ENCODE data around the gene C17orf75. TPM values are rescaled to one million over a fixed set of nuclear protein-coding genes. Genes with fewer than 3 reads are reported as not detected.

The C17orf75 gene
- total and polyA plus RNA-seq, 2 experiments from 2014 or later = 11.1 to 14.7 TPM

DNA sequence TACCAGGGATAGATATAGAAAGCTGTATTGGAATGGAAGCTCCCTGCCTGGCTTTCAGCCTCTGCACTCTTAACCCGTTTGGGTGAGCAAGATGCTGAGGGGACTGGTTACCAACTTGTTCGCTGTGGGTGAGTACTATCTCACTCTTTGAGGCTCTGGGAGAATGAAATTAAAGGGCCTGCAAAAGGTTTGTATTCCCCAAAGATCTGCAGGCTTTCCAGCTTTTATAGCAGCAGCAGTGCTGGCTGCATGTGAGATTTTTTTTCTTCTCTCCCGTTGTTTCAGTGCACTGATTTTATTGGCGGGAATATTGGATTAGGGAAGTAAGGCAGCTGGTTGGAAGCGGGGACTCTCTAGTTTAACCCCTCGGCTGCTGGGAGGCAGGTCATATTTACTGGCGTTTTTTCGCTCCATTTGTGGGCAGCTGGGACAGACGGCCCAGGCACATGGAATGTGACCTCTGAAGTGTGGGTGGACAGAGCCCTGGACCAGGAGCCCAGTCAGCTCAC lies 30.9 kb downstream of the C17orf75 start:
- H4K20me1 ChIP-seq (ENCODE audit: insufficient read depth) = no peaks in the 10 kb centered on the region; the same call in 1 of the 2 replicates
- H3K9ac ChIP-seq = no peak overlapping the region
- peak overlapping the region; percentile 25 for H3K4me2 ChIP-seq (ENCODE audit: unreplicated experiment)
- H3K4me1 ChIP-seq (ENCODE audit: insufficient read depth) = no peaks in the 10 kb centered on the region
- H3K9me3 ChIP-seq (ENCODE audit: low read depth) = no peaks in the 10 kb centered on the region
- H3F3A ChIP-seq (ENCODE audit: insufficient read depth) = no peaks in the 10 kb centered on the region
- DNase-seq = peak; percentile 45
- H3K79me2 ChIP-seq (ENCODE audit: insufficient read depth) = no peaks in the 10 kb centered on the region
- H3K27me3 ChIP-seq (replicated peaks; ENCODE audit: insufficient read depth) = no peaks in the 10 kb centered on the region
- peak overlapping the region; percentile 39 for H3K4me3 ChIP-seq
- 3 to 7% methylated on average over 9 of the region's 9 CpGs for WGBS, 2 experiments (ENCODE audit: low coverage in 1 of 2, low lambda C conversion rate in 2 of 2, missing lambda C conversion rate in 2 of 2)
- TF ChIP-seq EZH2 (IDR thresholded peaks at IDR 0.05; ENCODE audit: insufficient read depth, poor library complexity, severe bottlenecking) (no peak), EZH2phosphoT487 (IDR thresholded peaks at IDR 0.05; ENCODE audit: insufficient read depth, low read depth) (no peak)
- in situ Hi-C loops (cut with MboI) = no loop called here
- 0 out of 2 replicates have a peak overlapping the region, but pooled peaks have one; percentile 46 for H2AFZ ChIP-seq
- H3K9me2 ChIP-seq (ENCODE audit: insufficient read depth) = no peaks in the 10 kb centered on the region
- H3K36me3 ChIP-seq (ENCODE audit: low read depth) = no peaks in the 10 kb centered on the region
- H3K27ac ChIP-seq = no peak overlapping the region

DNA sequence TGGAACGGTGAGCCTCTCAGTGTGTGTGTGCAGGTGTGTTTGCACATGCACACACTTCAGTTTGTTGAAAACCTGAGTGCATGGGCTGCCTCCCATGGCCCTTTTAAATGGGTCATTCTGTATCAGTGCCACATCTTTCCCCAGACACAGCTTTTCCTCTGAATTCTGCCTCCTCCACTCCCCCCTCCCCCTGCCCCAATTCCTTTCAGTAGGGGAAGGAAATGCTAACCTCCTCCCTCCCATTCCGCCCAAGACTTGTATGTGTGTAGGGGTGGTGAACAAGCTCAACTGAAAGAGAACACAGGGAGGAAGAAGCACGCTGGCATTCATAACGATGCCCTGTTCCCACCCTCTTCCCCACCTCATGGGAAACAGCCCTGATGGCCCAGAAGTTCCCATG lies 34.3 kb downstream of the C17orf75 start:
- no peaks in the 10 kb centered on the region for H3F3A ChIP-seq (ENCODE audit: insufficient read depth)
- no peak overlapping the region for H2AFZ ChIP-seq
- no peak overlapping the region for H3K9ac ChIP-seq
- no peaks in the 10 kb centered on the region; the same call in 1 of the 2 replicates for H4K20me1 ChIP-seq (ENCODE audit: insufficient read depth)
- no peaks in the 10 kb centered on the region for H3K79me2 ChIP-seq (ENCODE audit: insufficient read depth)
- H3K4me2 ChIP-seq (ENCODE audit: unreplicated experiment) = no peak overlapping the region
- H3K27me3 ChIP-seq (replicated peaks; ENCODE audit: insufficient read depth) = no peaks in the 10 kb centered on the region
- in situ Hi-C loops (cut with MboI) = no loop called here
- no peak for TF ChIP-seq EZH2 (IDR thresholded peaks at IDR 0.05; ENCODE audit: insufficient read depth, poor library complexity, severe bottlenecking)
- TF ChIP-seq EZH2phosphoT487 (IDR thresholded peaks at IDR 0.05; ENCODE audit: insufficient read depth, low read depth) = no peak
- 71 to 77% methylated on average over 4 of the region's 4 CpGs for WGBS, 2 experiments (ENCODE audit: low coverage in 1 of 2, low lambda C conversion rate in 2 of 2, missing lambda C conversion rate in 2 of 2)
- H3K9me2 ChIP-seq (ENCODE audit: insufficient read depth) = no peaks in the 10 kb centered on the region
- H3K27ac ChIP-seq = no peak overlapping the region
- DNase-seq = no peak
- H3K4me3 ChIP-seq = no peak overlapping the region
- H3K36me3 ChIP-seq (ENCODE audit: low read depth) = no peaks in the 10 kb centered on the region
- H3K4me1 ChIP-seq (ENCODE audit: insufficient read depth) = no peaks in the 10 kb centered on the region
- H3K9me3 ChIP-seq (ENCODE audit: low read depth) = no peaks in the 10 kb centered on the region

DNA sequence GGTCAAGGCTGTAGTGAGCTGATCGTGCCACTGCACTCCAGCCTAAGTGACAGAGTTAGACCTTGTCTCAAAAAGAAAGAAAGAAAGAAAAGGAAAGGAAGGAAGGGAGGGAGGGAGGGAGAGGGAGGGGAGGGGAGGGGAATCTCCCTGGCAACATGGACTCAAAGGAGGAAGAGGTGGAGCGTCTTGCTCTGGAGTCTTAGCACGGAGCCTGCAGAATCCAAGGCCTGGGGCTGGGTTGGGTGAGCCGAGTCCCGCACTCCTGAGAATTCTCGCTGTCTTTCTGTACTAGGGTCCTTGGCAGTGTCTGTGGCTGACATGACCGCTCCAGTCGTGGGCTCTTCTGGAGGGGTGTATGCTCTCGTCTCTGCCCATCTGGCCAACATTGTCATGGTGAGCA lies 36.9 kb downstream of the C17orf75 start:
- no peaks in the 10 kb centered on the region for H3K4me1 ChIP-seq (ENCODE audit: insufficient read depth)
- no peaks in the 10 kb centered on the region; the same call in 1 of the 2 replicates for H4K20me1 ChIP-seq (ENCODE audit: insufficient read depth)
- no peaks in the 10 kb centered on the region for H3K36me3 ChIP-seq (ENCODE audit: low read depth)
- H3K9me2 ChIP-seq (ENCODE audit: insufficient read depth) = no peaks in the 10 kb centered on the region
- no peaks in the 10 kb centered on the region for H3K9me3 ChIP-seq (ENCODE audit: low read depth)
- no peak overlapping the region for H2AFZ ChIP-seq
- H3K79me2 ChIP-seq (ENCODE audit: insufficient read depth) = no peaks in the 10 kb centered on the region
- TF ChIP-seq EZH2phosphoT487 (IDR thresholded peaks at IDR 0.05; ENCODE audit: insufficient read depth, low read depth) (no peak), EZH2 (IDR thresholded peaks at IDR 0.05; ENCODE audit: insufficient read depth, poor library complexity, severe bottlenecking) (no peak)
- in situ Hi-C loops (cut with MboI) = no loop called here
- no peak for DNase-seq
- H3K4me2 ChIP-seq (ENCODE audit: unreplicated experiment) = no peak overlapping the region
- WGBS, 2 experiments (ENCODE audit: low coverage in 1 of 2, low lambda C conversion rate in 2 of 2, missing lambda C conversion rate in 2 of 2) = 76 to 85% methylated on average over 6 to 9 of the region's 9 CpGs
- H3K4me3 ChIP-seq = no peak overlapping the region
- H3K27me3 ChIP-seq (replicated peaks; ENCODE audit: insufficient read depth) = no peaks in the 10 kb centered on the region
- no peak overlapping the region for H3K27ac ChIP-seq
- no peak overlapping the region for H3K9ac ChIP-seq
- H3F3A ChIP-seq (ENCODE audit: insufficient read depth) = no peaks in the 10 kb centered on the region

- Histone ChIP-seq H4K20me1 (ENCODE audit: insufficient read depth) (no peaks in the 10 kb centered on the region; the same call in 1 of the 2 replicates), H3K9ac (no peak overlapping the region), H3K9me2 (ENCODE audit: insufficient read depth) (no peaks in the 10 kb centered on the region), H3K4me3 (no peak overlapping the region), H3K27ac (no peak overlapping the region), H3F3A (ENCODE audit: insufficient read depth) (no peaks in the 10 kb centered on the region), H3K36me3 (ENCODE audit: low read depth) (no peaks in the 10 kb centered on the region), H3K27me3 (replicated peaks; ENCODE audit: insufficient read depth) (no peaks in the 10 kb centered on the region), H3K4me2 (ENCODE audit: unreplicated experiment) (no peak overlapping the region), H3K4me1 (ENCODE audit: insufficient read depth) (no peaks in the 10 kb centered on the region), H3K79me2 (ENCODE audit: insufficient read depth) (no peaks in the 10 kb centered on the region), H3K9me3 (ENCODE audit: low read depth) (no peaks in the 10 kb centered on the region), H2AFZ (no peak overlapping the region)
- 80 to 98% methylated on average over 2 of the region's 2 CpGs for WGBS, 2 experiments (ENCODE audit: low coverage in 1 of 2, low lambda C conversion rate in 2 of 2, missing lambda C conversion rate in 2 of 2)
- DNase-seq = no peak
- in situ Hi-C loops (cut with MboI) = no loop called here
- no peak for TF ChIP-seq EZH2 (IDR thresholded peaks at IDR 0.05; ENCODE audit: insufficient read depth, poor library complexity, severe bottlenecking)
- no peak for TF ChIP-seq EZH2phosphoT487 (IDR thresholded peaks at IDR 0.05; ENCODE audit: insufficient read depth, low read depth)
These were observed 38.1 kb downstream of the C17orf75 start for GRCh38 chr17:32303781-32304288.
